NB4 (cell line): ENCODE measurements around the gene METAP1D.

Experiments
- MAX ChIP-seq: IDR thresholded peaks from 2 replicates; pipeline ENCODE4 v1.6.1; 2011; ENCODE audit warnings: low read depth, low read length
- POLR2A ChIP-seq: IDR thresholded peaks from 2 replicates; pipeline ENCODE4 v1.6.1; 2011; ENCODE audit warnings: mild to moderate bottlenecking; ENCODE audit not compliant: insufficient read length; ENCODE audit errors: extremely low read depth

DNA sequence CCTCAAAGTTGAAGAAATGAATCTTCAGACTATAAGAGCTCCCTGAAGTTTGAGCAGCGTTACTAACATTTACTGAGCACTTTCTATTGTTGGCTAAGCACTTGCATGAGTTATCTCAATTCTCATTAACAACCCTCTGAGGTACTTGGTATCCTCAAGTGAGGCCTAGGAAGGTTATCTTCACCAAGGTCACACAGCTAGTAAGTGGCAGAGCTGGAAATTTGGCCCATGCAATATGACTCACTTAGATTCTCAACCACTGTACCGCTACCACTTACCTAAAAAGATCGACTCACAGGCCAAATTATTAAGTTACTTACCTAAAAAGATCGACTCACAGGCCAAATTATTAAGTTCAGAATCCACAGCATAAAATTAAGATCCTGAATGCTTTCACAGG is 8.7 kb upstream of the METAP1D start:
- no peak for TF ChIP-seq MAX
- no peak for TF ChIP-seq POLR2A
